NCI-H1930 (cell line): Measurements from ENCODE around the gene GRB10.
"Not testable (repeated sequence)": the region's sequence is repeated elsewhere in the genome, so short reads cannot be mapped to it uniquely, and the experiment has no call there.

ENCODE experiments used
- DNase-seq, 2 experiments: peaks; one replicate each; lab custom pipeline; 2025; lab: John Stamatoyannopoulos, UW

GRB10 gene

GRCh38 chr7:50743016-50743415 lies 39.7 kb downstream of the GRB10 start:
- no peak for DNase-seq

DNA sequence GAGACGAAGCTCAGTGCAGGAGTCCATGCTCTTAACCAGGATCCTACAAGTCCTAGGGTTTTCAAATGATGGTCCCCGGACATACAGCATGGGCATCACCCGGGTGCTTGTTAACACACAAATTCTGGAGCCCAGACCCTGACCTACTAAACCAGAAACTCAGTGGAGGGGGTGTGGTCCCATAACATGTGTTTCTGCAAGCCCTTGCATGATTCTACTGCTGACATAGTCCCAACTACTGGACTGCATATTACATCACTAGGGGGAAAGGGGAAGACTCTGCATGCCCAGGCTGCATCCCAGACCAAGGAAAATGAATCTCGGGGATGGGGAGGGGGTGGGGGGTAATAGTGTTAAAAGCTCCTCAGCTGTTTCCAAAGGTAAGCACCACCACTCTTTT lies 40.3 kb downstream of the GRB10 start:
- DNase-seq: no peak

DNA sequence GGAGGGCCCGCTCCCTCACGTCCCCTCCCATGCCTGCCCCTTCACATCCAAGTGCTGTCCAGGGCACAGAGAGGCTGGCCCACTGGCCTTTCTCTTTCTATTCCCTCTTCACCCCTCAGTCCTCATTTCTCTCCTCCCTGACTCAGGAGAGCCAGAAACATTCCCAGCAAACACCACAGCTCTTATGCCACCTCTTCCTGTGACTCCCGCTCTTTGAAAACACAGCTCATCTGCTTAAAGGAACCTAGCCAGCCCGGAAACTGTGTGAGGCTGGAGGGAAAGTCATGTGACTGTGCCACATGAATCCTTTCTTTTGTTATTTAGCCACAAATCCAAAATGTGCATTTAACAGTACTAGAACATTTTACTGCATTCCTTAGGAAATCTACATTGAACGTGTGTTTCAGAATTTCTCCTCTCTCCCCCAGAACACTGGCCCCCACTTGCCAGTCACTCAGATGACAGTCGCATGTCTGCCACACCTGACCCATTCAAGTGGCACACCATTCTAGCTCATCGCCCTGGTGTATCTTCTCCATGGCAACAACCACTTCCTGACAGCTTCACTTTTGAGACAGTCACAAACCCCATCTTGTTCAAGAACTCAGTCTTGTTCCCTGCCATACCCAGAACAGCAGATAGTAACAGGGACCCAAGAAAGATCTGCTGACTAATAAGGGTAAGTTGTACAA lies 42.8 kb downstream of the GRB10 start:
- DNase-seq: no peak

GRCh38 chr7:50738932-50739331 lies 43.8 kb downstream of the GRB10 start:
- no peak for DNase-seq

- DNase-seq: not testable (repeated sequence)
Measured at GRCh38 chr7:50735836-50736235, 46.9 kb downstream of the GRB10 start.

DNA sequence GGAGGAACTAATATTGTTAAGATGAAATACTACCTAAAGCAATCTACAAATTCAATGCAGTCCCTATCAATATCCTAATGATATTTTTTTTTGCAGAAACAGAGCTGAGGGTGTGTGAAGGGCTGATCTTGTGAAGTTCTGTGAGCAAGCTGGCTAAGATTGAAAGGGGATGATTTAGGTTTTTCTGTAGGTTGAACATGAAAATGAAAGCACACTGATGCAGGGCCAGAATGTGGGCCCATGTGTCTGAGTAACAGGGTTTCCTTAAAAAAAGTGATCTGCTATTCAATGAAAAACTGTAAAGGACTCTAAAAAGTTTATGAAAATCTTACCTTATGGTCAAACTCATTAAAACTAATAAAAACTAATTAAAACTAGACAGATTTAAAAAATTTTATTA lies 47.4 kb downstream of the GRB10 start:
- no peak for DNase-seq

DNA sequence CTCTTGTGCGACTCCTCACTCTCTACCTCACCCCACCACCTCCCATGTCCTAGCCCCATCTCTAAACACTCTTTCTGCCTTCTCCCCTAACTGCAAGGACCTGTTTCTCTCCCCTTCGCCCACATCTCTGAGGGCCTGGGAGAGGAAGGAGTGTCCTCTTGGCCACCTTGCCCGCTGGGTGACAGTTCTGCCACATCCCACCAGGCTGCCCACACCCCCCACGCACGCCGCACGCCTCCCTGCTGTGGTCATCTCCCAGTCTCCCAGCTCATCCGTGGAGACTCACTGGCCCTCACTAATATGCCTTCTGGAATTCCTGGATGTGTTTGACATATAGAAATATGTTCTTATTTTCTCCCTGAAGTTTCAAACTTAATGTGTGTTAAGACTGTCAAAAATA lies 48.5 kb downstream of the GRB10 start:
- DNase-seq: no peak

GRCh38 chr7:50733552-50733951 lies 49.1 kb downstream of the GRB10 start:
- no peak for DNase-seq

DNA sequence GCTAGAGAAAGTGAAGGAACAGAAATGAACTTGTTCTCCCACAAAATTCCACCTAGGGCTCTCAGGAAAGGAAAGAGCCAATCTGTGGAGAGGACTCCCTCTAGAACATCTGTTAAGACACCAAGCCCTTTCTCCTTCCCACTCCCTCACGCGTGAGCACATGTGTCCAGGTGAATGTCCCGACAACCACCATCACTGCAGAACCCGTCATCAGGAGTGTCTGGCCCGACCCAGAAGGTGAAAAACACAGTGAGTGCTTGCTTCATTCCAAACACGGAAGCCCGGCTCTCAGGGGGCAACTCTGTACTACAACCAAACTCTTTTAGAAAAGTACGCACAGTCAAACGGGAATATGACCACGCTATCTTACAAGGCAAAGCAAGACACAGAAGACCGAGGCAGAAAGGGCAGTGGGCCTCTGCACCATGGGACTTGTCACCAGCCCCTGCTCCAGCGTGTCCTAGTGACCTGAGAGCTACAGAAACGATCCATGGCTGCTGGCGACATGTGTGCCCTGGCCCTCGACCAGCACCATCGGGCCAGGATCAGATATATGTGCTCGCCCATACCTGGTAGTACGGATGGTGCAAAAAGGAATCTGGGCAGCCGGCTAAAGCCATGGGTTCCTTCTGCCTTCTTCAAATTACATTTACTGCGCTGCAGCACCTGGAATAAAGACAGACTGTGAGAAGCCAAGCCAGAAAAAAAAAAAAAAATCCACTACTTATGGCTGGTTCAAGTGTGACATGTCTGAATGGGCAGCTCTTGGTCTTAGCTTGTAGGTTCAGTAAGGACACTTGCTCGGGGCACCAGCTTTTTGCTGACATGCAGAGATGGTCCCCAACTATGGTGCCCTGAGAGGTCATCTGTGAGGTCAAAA lies 50.8 kb downstream of the GRB10 start:
- no peak for DNase-seq

DNA sequence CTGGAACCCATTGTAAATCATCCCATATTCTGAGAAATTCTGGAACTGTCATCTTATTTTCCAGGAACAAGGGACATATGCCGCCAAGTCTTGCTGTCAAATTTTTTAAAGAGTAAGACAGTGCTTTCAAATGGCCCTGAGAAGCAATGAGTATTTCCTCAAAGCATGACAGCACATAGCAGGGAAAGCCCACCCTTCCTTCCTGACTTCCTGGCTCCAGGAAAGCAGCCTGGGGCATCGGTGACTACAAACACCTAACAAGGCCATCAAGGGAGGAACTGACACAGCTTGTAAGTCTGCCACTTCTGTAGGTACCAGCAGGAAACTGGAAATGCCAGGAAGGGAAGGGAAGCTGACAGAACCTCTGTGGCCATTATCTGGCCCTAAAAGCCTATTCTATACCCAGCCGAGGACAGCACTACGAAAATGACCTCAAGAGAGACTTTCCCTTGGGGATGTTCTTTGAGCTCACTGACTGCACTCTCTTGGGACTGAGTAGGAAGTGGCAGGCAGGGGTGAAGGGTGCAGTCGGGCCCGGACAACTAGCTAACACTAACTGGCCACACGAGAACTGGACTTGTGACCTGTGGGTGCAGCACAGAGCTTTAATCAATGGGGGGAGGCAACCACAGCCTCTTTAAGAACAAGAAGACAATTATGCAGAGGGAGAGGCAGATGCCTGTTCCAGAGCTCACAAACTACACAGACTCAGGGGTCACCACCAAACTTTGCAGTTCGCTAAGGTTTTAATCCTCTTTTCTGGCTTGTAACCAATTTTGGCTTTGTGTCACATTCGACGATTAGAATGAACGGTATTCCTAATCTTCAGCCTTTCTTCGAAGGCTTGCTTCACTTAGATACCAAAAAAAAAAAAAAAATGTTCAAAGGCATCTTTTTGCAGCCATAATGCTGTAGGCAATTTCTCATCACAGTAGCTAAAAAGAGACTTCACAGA lies 52.0 kb downstream of the GRB10 start:
- DNase-seq: no peak

GRCh38 chr7:50729962-50730361 lies 52.7 kb downstream of the GRB10 start:
- DNase-seq: no peak

DNA sequence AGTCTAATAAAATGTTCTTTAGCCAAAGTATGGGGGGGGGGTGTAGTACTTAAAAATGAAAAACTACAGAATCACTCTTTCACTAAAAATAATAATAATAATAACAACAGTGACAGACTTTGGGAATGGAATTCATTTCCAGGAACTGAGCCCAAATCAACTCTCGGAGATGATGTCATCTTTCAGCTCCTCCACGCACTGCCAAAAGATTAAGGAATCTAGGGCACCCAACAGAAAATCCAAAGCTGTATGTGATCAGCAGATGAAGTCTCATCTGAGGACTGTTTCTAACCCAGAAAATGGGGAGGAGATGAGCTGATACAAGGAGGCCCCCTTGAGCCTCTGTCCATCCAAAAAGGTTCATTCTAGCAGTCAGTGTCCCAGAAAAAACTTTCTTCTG lies 54.5 kb downstream of the GRB10 start:
- no peak for DNase-seq

DNA sequence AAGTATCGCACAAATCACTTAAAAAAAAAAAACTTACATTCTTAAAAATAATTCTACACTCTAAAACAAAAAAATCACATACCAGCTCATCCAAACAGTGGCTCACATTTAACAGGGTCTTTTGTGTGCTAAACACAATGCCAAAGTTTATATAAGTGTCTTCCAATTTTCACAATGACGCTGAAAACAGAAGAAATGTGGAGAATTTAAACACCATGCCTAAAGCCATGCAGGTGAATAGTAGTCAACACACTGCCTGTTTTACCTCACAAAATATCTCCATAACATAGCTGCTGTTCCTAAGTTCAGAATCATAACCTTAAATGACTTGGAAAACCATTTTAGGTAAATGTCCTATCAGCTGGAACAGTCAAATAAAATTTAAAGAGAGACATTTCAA lies 55.0 kb downstream of the GRB10 start:
- no peak for DNase-seq

DNA sequence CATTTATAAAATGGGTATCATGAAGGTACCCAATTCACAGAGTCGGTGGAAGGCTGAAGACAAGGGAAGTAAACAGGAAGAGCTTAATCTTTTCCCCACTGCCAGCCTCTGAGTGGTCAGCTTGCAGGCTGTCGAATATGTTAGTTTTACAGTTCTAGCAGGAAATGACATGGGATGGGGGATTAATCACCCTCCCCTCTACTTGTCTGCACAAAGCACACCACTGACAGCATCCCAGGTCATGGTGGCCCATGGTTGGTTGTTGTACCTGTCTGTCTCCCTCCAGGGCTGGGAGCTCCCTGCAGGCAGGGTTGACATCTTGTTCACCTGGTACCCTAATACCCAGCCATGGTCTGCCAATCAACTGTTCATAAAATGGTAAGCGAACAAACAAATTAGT lies 55.6 kb downstream of the GRB10 start:
- DNase-seq: no peak

GRCh38 chr7:50725774-50726173 lies 56.9 kb downstream of the GRB10 start:
- no peak for DNase-seq

- DNase-seq: no peak
Measured at GRCh38 chr7:50724526-50725520, 57.9 kb downstream of the GRB10 start.

- no peak for DNase-seq
Measured at GRCh38 chr7:50723888-50724287, 58.8 kb downstream of the GRB10 start.

DNA sequence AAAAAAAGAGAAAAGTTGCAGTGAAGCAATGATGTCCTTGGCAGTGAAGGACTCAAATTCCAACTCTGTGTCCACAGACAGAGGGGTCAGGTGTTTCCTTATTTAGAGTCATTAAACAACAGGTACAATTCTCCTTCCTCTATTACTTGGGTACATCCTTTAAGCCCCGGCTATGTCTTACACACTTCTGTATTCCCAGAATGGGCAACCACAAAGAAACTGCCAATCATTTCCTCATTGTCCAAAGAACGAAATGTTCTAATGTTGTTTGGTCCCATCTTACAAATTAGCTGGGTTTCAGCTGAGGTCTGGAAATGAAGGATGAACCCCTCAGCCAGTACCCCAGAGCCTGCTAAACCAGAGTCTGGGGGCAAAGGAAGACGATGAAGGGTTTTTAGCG lies 59.5 kb downstream of the GRB10 start:
- DNase-seq: no peak

DNA sequence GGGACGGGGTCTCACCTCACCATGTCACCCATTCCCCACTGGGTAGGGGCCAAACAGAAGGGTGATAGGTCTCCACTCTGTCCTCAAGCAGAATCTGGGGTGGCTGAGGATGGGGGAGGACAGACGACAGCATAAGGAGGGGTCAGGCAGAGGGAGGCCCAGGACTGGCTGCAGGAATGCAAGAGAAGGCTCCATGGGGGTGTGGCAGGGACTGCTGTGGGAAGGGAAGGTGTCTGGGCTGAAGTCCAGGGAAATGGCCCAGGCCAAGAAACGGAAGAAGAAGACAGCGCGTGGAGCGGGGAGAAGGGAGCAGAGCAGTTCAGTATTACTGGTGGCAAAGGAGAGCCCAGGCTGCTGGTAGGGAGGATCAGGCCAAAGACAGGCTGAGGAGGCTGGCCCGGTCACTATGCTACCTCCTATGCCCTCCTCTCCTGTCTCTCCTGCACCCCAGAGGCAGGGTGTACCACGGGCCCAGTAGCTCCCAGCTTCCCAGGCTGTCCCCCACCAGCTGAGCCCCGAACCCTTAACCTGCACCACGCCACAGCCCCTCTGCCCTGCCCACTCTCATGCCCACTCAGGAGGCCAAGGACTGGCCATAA lies 60.9 kb downstream of the GRB10 start:
- no peak for DNase-seq

GRCh38 chr7:50721160-50721559 lies 61.5 kb downstream of the GRB10 start:
- no peak for DNase-seq

DNA sequence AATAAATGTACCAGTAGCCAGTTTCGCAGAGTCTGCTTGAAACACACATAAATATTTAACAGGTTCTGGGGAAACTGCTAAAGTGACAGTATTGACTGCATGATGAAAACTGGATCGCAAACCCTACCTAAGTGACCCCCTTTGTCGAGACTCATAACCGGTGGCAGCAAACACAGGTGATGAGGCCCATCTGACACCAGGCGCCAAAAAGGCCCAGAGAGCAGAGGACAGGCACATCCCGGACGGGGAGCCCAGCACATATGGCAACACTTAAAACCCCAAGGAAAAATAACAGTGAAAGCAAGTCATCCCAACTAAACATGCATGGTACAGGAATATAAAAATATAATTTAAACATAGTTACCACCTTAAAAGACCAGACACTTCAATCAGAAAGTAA lies 62.4 kb downstream of the GRB10 start:
- no peak for DNase-seq
